A549 (cell line): Measurements from ENCODE around the gene FAAP100.

ENCODE experiments used
- CBX2 ChIP-seq: fragments of 200-600 bp; sonication (generic); IDR thresholded peaks from 2 replicates; pipeline ENCODE4 v1.6.1; 2016; ENCODE audit warnings: low read depth, mild to moderate bottlenecking, borderline replicate concordance
- CHD2 ChIP-seq: fragments of 150-350 bp; IDR thresholded peaks from 2 replicates; pipeline ENCODE4 v1.6.1; 2014; ENCODE audit warnings: low read length; ENCODE audit not compliant: partially characterized antibody
- FOSL2 ChIP-seq, 2 experiments: fragments of 450-650 bp in 1 of 2; fragments of >200 bp in 1 of 2; sonication (Bioruptor Twin) in 1 of 2; formaldehyde crosslinking; IDR thresholded peaks; 2 replicates each; pipeline versions ENCODE4 v1.5.0 to v1.6.1; 2016 to 2020; ENCODE audit warnings: mild to moderate bottlenecking in 1 of 2, moderate library complexity in 1 of 2
- TF ChIP-seq, protein P1 (sequence below): fragments of >200 bp; sonication (Bioruptor Twin); formaldehyde crosslinking; IDR thresholded peaks from 3 replicates; pipeline ENCODE4 v1.5.1; 2016
- TF ChIP-seq, protein P2 (sequence below): IDR thresholded peaks from 2 replicates; pipeline ENCODE4 v1.6.1; 2012; ENCODE audit warnings: low read depth, borderline replicate concordance

DNA sequence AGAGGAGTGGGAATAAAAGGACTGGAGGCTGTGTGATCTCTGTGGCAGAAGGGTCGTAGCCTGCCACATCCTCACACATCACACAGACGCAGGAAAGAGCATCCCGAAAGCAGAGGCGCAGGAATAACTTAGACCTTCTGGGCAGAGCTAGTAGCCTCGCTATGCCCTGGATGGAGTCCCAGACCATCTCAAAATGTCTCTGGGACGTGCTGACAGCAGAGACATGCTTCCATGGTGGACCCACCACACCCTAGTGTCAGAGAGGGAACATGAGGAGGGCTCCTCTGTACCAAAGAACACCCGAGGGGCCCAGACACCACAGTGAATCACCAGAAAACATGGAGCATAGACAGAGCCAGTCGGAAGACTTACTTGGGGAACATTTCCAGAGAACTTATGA is 29.6 kb upstream of the FAAP100 start:
- TF ChIP-seq, protein P1, sequence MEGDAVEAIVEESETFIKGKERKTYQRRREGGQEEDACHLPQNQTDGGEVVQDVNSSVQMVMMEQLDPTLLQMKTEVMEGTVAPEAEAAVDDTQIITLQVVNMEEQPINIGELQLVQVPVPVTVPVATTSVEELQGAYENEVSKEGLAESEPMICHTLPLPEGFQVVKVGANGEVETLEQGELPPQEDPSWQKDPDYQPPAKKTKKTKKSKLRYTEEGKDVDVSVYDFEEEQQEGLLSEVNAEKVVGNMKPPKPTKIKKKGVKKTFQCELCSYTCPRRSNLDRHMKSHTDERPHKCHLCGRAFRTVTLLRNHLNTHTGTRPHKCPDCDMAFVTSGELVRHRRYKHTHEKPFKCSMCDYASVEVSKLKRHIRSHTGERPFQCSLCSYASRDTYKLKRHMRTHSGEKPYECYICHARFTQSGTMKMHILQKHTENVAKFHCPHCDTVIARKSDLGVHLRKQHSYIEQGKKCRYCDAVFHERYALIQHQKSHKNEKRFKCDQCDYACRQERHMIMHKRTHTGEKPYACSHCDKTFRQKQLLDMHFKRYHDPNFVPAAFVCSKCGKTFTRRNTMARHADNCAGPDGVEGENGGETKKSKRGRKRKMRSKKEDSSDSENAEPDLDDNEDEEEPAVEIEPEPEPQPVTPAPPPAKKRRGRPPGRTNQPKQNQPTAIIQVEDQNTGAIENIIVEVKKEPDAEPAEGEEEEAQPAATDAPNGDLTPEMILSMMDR = no peak
- TF ChIP-seq FOSL2 (IDR thresholded peaks at IDR 0.05) = no peak
- TF ChIP-seq FOSL2 (CRISPR knock-in tag; IDR thresholded peaks at IDR 0.05) = no peak
- TF ChIP-seq, protein P2, sequence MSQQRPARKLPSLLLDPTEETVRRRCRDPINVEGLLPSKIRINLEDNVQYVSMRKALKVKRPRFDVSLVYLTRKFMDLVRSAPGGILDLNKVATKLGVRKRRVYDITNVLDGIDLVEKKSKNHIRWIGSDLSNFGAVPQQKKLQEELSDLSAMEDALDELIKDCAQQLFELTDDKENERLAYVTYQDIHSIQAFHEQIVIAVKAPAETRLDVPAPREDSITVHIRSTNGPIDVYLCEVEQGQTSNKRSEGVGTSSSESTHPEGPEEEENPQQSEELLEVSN = no peak
- no peak for TF ChIP-seq CBX2
- TF ChIP-seq CHD2 = no peak
